ENCODE results near the gene MGLL. TPM values are rescaled to one million over a fixed set of nuclear protein-coding genes. Genes with fewer than 3 reads are reported as not detected.

MGLL gene
- total RNA-seq, 1 experiment from 2014 or later = 42.4 TPM

DNA sequence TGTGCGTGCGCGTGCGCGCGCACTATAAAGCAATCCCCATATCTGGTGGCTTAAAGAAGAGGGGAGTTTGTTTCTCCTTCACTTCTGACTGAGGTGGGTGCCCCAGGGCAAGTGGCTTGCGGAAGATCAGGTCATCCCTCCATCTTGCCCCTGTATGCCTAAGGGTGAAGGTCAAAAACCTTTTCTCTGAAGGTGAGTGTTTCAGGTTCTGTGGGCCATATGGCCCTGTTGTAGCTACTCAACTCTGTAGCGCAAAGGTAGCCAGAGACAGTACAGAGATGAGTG lies 144.1 kb downstream of the MGLL start:
- intact Hi-C loops (cut with micrococcal nuclease; ENCODE audit: unreplicated experiment) = no loop called here
- Mint-ChIP-seq H3K9me3 (ENCODE audit: low read depth, unreplicated experiment) (no peaks in the 10 kb centered on the region), H3K36me3 (ENCODE audit: insufficient read depth, unreplicated experiment) (peaks cover 18% of the 10 kb centered on the region), H3K4me3 (ENCODE audit: low read depth, unreplicated experiment) (no peak overlapping the region), H3K27ac (ENCODE audit: unreplicated experiment) (no peak overlapping the region), H3K27me3 (ENCODE audit: unreplicated experiment) (no peaks in the 10 kb centered on the region), H3K4me1 (ENCODE audit: low read depth, unreplicated experiment) (peaks cover 12% of the 10 kb centered on the region)
- CTCF ChIA-PET = no interaction called here
- BruUV-seq (replicated peaks) = no TSS peak
- no peak for DNase-seq
- TF ChIP-seq, protein P1, sequence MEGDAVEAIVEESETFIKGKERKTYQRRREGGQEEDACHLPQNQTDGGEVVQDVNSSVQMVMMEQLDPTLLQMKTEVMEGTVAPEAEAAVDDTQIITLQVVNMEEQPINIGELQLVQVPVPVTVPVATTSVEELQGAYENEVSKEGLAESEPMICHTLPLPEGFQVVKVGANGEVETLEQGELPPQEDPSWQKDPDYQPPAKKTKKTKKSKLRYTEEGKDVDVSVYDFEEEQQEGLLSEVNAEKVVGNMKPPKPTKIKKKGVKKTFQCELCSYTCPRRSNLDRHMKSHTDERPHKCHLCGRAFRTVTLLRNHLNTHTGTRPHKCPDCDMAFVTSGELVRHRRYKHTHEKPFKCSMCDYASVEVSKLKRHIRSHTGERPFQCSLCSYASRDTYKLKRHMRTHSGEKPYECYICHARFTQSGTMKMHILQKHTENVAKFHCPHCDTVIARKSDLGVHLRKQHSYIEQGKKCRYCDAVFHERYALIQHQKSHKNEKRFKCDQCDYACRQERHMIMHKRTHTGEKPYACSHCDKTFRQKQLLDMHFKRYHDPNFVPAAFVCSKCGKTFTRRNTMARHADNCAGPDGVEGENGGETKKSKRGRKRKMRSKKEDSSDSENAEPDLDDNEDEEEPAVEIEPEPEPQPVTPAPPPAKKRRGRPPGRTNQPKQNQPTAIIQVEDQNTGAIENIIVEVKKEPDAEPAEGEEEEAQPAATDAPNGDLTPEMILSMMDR (IDR thresholded peaks at IDR 0.05; ENCODE audit: unreplicated experiment) = no peak

DNA sequence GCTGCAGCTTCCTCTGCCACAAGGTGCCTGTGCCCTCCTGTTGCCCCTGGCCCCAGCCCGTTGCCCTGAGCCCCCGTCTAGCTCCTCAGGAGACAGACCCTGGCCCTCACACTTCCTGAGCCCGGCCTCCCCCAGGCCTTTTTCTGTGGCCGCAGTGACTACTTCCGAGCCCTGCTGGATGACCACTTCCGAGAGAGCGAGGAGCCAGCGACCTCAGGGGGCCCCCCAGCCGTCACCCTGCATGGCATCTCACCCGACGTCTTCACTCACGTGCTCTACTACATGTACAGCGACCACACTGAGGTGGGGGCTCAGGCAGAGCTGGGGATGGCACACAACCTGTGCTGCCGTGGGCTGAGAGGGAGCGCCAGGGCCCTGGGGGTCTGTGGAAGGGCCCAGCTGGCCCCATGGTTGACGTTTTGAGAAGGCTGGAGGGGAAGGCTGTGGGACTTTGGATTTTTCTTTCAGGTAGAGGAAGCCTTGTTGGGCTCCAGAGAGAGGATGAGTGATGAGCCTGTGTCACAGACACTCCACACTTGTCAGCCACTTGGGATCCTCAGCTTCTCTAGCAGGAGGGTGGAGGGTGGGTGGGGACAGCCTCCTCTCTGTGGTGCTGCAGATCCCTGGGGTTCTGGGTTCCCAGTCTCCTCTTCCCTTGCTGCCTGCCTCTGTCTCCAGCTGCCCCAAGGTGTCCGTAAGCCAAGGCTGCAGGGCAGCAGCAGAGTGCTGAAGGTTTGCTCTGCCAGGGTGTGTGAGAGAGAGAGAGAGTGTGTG lies 144.6 kb downstream of the MGLL start:
- H3K36me3 Mint-ChIP-seq (ENCODE audit: insufficient read depth, unreplicated experiment) = peaks cover 23% of the 10 kb centered on the region
- intact Hi-C loops (cut with micrococcal nuclease; ENCODE audit: unreplicated experiment) = no loop called here
- H3K4me1 Mint-ChIP-seq (ENCODE audit: low read depth, unreplicated experiment) = peaks cover 13% of the 10 kb centered on the region
- no peaks in the 10 kb centered on the region for H3K27me3 Mint-ChIP-seq (ENCODE audit: unreplicated experiment)
- H3K9me3 Mint-ChIP-seq (ENCODE audit: low read depth, unreplicated experiment) = no peaks in the 10 kb centered on the region
- H3K27ac Mint-ChIP-seq (ENCODE audit: unreplicated experiment) = no peak overlapping the region
- BruUV-seq (replicated peaks) = no TSS peak
- TF ChIP-seq, protein P1 (IDR thresholded peaks at IDR 0.05; ENCODE audit: unreplicated experiment) = no peak
- CTCF ChIA-PET = no interaction called here
- DNase-seq = no peak
- H3K4me3 Mint-ChIP-seq (ENCODE audit: low read depth, unreplicated experiment) = no peak overlapping the region

DNA sequence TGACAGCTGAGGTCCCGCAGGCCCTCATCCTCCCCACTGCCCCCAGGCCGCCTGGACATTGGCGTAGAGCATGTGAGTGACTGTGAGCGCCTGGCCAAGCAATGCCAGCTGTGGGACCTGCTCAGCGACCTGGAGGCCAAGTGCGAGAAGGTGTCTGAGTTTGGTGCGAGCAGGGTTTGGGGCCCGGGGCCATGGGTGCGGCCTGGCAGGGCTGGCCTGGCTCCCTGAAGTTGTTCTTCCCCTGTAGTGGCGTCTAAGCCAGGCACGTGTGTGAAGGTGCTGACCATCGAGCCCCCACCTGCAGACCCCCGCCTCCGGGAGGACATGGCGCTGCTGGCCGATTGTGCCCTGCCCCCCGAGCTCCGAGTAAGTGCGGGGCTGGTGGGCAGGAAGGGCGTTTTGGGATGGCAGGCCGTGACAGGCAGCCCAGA lies 145.4 kb downstream of the MGLL start:
- CTCF ChIA-PET = no interaction called here
- Mint-ChIP-seq H3K27ac (ENCODE audit: unreplicated experiment) (no peak overlapping the region), H3K36me3 (ENCODE audit: insufficient read depth, unreplicated experiment) (peaks cover 31% of the 10 kb centered on the region), H3K9me3 (ENCODE audit: low read depth, unreplicated experiment) (no peaks in the 10 kb centered on the region), H3K27me3 (ENCODE audit: unreplicated experiment) (no peaks in the 10 kb centered on the region), H3K4me3 (ENCODE audit: low read depth, unreplicated experiment) (no peak overlapping the region), H3K4me1 (ENCODE audit: low read depth, unreplicated experiment) (peaks cover 13% of the 10 kb centered on the region)
- TF ChIP-seq, protein P1 (IDR thresholded peaks at IDR 0.05; ENCODE audit: unreplicated experiment) = no peak
- no peak for DNase-seq
- BruUV-seq (replicated peaks) = no TSS peak
- intact Hi-C loops (cut with micrococcal nuclease; ENCODE audit: unreplicated experiment) = no loop called here

DNA sequence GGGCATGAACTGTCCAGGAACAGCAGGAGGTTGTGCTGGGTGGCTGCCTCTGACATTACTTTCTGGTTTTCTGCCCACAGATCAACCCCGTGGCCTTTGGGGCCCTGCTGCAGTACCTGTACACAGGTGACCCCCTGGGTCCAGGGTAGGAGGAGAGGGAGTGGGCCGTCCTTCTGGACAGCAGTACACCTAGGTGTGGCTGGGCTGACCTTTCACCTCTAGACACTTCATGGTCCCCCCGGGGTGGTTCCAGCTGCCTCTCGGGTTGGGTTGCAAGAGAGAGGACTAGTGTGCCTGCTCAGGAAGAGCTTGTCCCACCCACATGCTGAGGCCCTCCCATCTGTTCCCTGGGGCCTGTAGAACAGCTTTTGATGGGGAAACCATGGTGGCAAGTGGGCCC lies 145.9 kb downstream of the MGLL start:
- intact Hi-C loops (cut with micrococcal nuclease; ENCODE audit: unreplicated experiment) = no loop called here
- H3K27me3 Mint-ChIP-seq (ENCODE audit: unreplicated experiment) = no peaks in the 10 kb centered on the region
- CTCF ChIA-PET = no interaction called here
- no peak overlapping the region for H3K27ac Mint-ChIP-seq (ENCODE audit: unreplicated experiment)
- H3K9me3 Mint-ChIP-seq (ENCODE audit: low read depth, unreplicated experiment) = no peaks in the 10 kb centered on the region
- H3K36me3 Mint-ChIP-seq (ENCODE audit: insufficient read depth, unreplicated experiment) = peaks cover 36% of the 10 kb centered on the region
- TF ChIP-seq, protein P1 (IDR thresholded peaks at IDR 0.05; ENCODE audit: unreplicated experiment) = no peak
- no peak overlapping the region for H3K4me3 Mint-ChIP-seq (ENCODE audit: low read depth, unreplicated experiment)
- peaks cover 13% of the 10 kb centered on the region for H3K4me1 Mint-ChIP-seq (ENCODE audit: low read depth, unreplicated experiment)
- DNase-seq = no peak
- BruUV-seq (replicated peaks) = no TSS peak
